ENCODE results near the gene ALKBH8. TPM values are rescaled to one million over a fixed set of nuclear protein-coding genes. Genes with fewer than 3 reads are reported as not detected.

Gene ALKBH8
- total RNA-seq, 1 donor from 2014 or later, result 8.2 TPM

Other genes starting within 250 kb of the ALKBH8 start
- gene CWF19L2, start 107.9 kb downstream of the ALKBH8 start, total RNA-seq (ENCODE audit: insufficient read depth, low replicate concordance), result 34.7 TPM
- gene ELMOD1, start 25.4 kb upstream of the ALKBH8 start, total RNA-seq (ENCODE audit: insufficient read depth, low replicate concordance), result 4.6 TPM
- gene SLN, start 146.3 kb upstream of the ALKBH8 start, total RNA-seq (ENCODE audit: insufficient read depth, low replicate concordance), result not detected

Data from umbilical cord (tissue), 1 donor.